SIG-M5 (cell line): Measurements from ENCODE around the gene GOLGA6C.
"Not testable (repeated sequence)": the region's sequence is repeated elsewhere in the genome, so short reads cannot be mapped to it uniquely, and the experiment has no call there.

Source experiments
- DNase-seq: peaks from one replicate; lab custom pipeline; 2025; lab: John Stamatoyannopoulos, UW

Gene GOLGA6C

GRCh38 chr15:75227112-75227511 is 31.0 kb upstream of the GOLGA6C start:
- DNase-seq, result not testable (repeated sequence)

GRCh38 chr15:75227663-75228280 is 30.4 kb upstream of the GOLGA6C start:
- no peak for DNase-seq

- DNase-seq, result no peak
These were observed 29.3 kb upstream of the GOLGA6C start for GRCh38 chr15:75228787-75229186.

- no peak for DNase-seq
These were observed 28.7 kb upstream of the GOLGA6C start for GRCh38 chr15:75229191-75230015.

GRCh38 chr15:75230016-75230343 is 28.2 kb upstream of the GOLGA6C start:
- DNase-seq, result no peak

GRCh38 chr15:75230551-75231371 is 27.4 kb upstream of the GOLGA6C start:
- no peak for DNase-seq

DNA sequence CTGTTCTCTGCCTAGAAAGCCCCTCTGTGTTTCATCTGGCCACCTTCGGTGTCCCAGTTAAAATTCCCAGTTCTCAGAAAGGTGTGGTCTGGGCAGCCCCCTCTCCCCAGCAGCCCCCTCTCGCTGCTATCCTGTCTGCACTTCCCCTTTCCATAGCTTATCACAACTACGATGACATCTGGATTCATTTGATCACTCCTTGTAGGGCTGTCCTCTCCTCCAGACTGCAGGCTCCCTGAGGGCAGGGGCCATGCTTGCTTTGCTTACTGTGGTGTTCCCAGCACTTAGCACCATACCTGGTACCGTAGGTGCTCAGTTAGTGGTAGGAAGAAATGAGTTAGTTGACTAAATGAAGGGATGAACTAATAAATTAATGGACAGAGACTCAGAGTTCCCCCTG is 26.3 kb upstream of the GOLGA6C start:
- DNase-seq, result no peak

GRCh38 chr15:75232252-75232813 is 25.8 kb upstream of the GOLGA6C start:
- DNase-seq, result no peak

DNA sequence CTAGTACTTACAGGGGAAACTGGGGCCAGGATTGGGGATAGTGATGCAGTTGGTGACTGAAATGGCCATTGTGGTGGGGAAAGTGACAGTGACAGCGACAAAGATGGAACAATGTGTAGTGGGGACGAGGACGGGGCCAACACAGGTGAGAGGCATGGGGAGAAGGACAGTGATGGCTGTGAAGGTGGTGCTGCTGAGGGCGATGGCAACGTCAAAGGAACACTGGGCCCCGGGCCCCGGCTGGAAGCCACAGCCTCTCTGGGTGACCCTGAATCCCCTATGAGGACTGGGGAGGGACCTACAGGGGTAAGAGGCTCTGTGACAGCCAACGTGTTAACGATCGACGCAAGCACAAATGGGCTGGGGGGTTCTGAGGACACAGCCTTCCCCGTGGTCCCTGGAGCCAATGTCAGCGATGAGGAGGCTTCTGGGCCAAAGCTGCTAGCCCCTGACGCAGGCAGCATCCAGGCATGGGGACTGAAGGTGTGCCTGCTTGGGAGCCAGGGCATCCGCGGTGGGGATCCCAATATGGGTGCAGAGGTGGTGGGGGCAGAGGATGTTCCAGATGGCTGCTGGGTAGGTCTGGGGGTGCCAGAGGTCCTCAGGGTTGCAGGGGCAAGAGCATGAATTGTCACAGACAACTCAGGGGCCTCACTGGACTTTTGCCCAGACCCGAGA is 25.2 kb upstream of the GOLGA6C start:
- no peak for DNase-seq

DNA sequence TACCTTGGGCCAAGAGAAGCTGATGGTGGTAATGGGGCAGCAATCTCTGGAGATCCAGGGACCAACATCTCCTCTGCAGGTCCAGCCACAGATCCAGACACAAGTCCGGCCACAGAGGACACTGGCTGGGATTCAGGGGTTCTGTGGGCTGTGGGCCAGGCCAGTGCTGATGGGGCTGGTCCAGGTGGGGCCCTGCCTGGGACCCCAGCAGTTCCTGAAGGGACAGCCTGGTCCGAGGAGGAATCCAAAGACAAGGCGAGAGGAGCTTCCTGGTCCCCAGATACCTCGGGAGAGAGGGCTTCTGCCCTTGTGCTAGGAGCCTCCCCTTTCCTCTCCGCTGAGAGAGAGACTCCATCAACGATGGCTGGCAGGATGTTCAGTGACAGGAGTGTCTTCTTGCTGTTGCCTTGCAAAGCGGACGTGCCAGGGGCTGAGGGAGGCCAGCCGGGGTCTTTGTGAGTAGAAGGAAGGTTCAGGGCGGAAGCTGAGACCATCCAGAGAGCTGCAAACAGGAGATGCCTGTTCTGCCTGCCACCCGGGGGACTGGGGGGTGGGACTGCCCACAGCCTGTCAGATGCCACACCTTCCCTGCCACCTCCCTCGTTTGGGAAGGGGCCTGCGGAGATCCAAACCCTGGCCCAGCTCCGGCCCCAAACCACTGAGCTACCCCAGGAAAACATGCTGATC is 24.5 kb upstream of the GOLGA6C start:
- DNase-seq, result no peak

GRCh38 chr15:75234191-75234810 is 23.8 kb upstream of the GOLGA6C start:
- no peak for DNase-seq

- DNase-seq, result no peak
These were observed 23.0 kb upstream of the GOLGA6C start for GRCh38 chr15:75235051-75235673.

DNA sequence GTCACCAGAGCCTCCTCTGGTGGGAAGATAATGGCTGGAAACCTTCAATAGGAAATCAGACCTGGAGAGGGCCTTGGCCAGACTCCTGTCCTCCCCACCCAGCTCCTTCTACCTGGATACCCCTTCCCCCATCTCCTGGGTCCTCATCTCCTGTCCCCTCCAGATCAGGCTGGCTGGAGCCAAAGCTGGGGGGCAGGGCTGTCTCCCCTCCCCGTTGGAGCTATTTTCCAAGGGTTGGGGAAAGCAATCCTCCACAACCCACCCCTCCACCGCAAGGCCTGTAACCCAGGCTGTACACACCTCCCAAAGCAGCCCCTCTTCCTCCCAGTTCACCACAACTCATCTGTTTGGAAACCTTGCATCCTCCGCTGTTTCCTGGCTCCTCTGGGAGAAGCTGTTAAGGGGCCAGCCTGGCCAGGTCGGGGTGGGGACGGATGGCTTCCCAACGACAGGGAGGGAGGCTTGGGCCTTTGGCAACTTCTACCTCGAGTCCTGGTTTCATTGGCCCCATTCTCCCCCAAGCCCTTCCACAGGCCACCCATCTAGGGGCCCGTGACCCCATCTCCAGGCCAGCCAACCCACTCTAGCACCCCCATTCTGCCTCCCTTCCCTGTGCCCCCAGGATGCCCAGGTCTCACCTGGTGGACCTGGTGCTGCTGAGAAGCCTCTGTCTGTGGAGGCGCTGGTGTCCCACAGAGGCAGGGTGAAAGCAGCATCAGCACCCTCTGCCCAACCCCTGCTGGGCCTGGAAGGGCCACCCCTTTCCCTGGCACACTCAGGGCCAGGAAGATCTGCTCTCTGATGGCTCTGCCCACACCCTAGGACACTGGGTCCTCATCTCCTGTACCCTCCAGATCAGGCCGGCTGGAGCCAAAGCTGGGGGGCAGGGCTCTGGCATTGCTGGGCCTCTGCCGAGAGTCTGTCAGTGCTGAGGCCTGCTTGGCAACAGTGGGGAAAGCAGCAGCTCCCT is 22.1 kb upstream of the GOLGA6C start:
- no peak for DNase-seq

- DNase-seq, result no peak
These were observed 20.7 kb upstream of the GOLGA6C start for GRCh38 chr15:75237316-75237982.

DNA sequence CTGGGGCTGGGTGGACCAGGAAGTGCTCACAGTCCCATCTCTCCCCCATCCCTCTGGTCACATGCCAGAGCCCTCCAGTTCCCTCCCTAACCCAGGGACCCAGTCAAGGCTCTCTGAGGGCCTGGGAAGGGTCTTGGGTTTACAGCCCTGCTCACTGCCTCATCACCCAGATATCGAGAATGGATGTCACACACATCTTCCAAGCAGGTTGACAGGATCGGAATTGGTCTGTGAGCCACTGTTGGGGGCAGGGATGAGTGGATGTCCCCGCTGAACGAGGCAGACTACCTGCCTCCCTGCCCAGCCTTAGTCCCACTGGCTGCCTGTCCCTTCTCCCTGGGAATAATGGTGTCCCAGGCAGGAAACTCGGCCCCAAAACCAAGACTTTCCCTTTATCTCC is 20.0 kb upstream of the GOLGA6C start:
- no peak for DNase-seq

DNA sequence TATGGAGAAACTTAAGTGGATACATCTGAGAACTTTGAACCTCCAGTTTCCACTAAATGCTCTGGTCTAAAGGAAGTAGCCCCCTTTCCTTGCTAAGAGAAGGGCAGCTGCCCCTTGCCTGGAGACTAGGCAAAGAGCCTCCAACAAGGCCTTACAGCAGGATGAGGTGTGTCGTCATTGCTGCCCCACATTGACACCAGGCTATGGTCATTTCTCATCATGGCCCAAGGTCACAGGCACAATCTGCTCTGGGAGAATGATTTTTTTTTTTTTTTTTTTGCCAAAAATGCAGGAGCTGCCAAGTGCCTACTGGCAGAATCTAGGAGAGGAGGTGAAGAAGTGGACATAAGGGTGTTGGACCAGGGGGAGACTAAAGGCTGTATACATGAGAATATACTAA is 12.4 kb upstream of the GOLGA6C start:
- not testable (repeated sequence) for DNase-seq

- not testable (repeated sequence) for DNase-seq
These were observed 9.1 kb upstream of the GOLGA6C start for GRCh38 chr15:75248991-75249390.

- DNase-seq, result no peak
These were observed 8.4 kb upstream of the GOLGA6C start for GRCh38 chr15:75249726-75250125.

DNA sequence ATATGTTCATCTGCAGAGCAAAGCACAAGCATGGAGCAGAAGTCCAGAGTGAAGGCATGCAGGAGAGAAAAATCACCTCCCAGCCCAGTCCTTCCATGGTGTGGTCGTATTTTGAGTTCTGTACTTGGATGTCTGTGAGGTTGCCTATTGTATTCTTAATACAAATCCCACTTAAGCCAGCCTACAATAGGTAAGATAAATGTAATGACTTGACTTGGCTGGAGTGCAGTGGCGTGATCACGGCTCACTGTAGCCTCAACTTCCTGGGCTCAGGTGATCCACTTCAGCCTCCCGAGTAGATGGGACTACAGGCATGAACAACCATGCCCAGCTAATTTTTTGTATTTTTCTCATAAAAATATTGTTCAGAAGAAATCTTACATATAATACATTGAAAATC is 6.8 kb upstream of the GOLGA6C start:
- DNase-seq, result not testable (repeated sequence)
